Natural killer cell (primary cell): ENCODE measurements around the gene ZMIZ2. TPM values are rescaled to one million over a fixed set of nuclear protein-coding genes. Genes with fewer than 3 reads are reported as not detected.

Source experiments
- ATAC-seq, 3 donors: fragments of 150-1000 bp in 2 of 3; fragments of 200-7000 bp in 1 of 3; cut with Tn5 transposase; 1 replicate in 1 of 3; 2 replicates in 2 of 3; pipeline ENCODE4 v1.10.0; 2021; ENCODE audit warnings: mild to moderate bottlenecking in 2 of 3, moderate library complexity in 2 of 3
- DNase-seq, 2 donors: peaks; one replicate each; pipeline versions ENCODE4 v3.0.0 to v3.0.0-alpha.2; 2013 to 2021; ENCODE audit warnings: mixed read lengths in 1 of 2
- H3K27ac ChIP-seq: one replicate; pipeline ENCODE4 v1.5.1; 2013; ENCODE audit warnings: mild to moderate bottlenecking, low read length
- H3K27me3 ChIP-seq: one replicate; pipeline ENCODE4 v1.6.1; 2013; ENCODE audit warnings: low read length; ENCODE audit not compliant: control insufficient read depth, insufficient read depth
- H3K36me3 ChIP-seq: one replicate; pipeline ENCODE4 v1.6.1; 2013; ENCODE audit warnings: low read length; ENCODE audit not compliant: control insufficient read depth, insufficient read depth
- H3K4me1 ChIP-seq: one replicate; pipeline ENCODE4 v1.6.1; 2013; ENCODE audit warnings: low read length; ENCODE audit not compliant: control insufficient read depth, insufficient read depth
- H3K4me3 ChIP-seq: one replicate; pipeline ENCODE4 v1.5.1; 2013; ENCODE audit warnings: low read length
- H3K9me3 ChIP-seq: one replicate; pipeline ENCODE4 v1.6.1; 2013; ENCODE audit warnings: low read length; ENCODE audit not compliant: control insufficient read depth, insufficient read depth
- H3K27ac Mint-ChIP-seq, 2 donors: one replicate each; pipeline ENCODE4 v1.8.0; 2022; ENCODE audit warnings: mild to moderate bottlenecking in 2 of 2, mixed read lengths in 2 of 2, moderate library complexity in 1 of 2
- H3K27me3 Mint-ChIP-seq, 2 donors: one replicate each; pipeline ENCODE4 v1.8.0; 2022; ENCODE audit warnings: low read depth in 2 of 2, mixed read lengths in 2 of 2
- H3K36me3 Mint-ChIP-seq: one replicate; pipeline ENCODE4 v1.8.0; 2022; ENCODE audit warnings: mixed read lengths
- H3K4me1 Mint-ChIP-seq, 2 donors: one replicate each; pipeline ENCODE4 v1.8.0; 2022; ENCODE audit warnings: mixed read lengths in 2 of 2
- H3K4me3 Mint-ChIP-seq: one replicate; pipeline ENCODE4 v1.8.0; 2022; ENCODE audit warnings: mild to moderate bottlenecking, moderate library complexity, mixed read lengths
- H3K9me3 Mint-ChIP-seq, 2 donors: one replicate each; pipeline ENCODE4 v1.8.0; 2022; ENCODE audit warnings: mixed read lengths in 2 of 2
- CTCF ChIP-seq: fragments of 200-600 bp; IDR thresholded peaks from one replicate; pipeline ENCODE4 v1.8.0; 2022; ENCODE audit warnings: antibody characterized with exemption
- WGBS: methylation state at CpG from one replicate; pipeline ENCODE4 v1.1.7; 2013; ENCODE audit warnings: missing lambda C conversion rate; ENCODE audit not compliant: insufficient coverage; 5-methylcytosine and 5-hydroxymethylcytosine counted together
- intact Hi-C: fragments of 100-400 bp; cut with micrococcal nuclease; formaldehyde crosslinking; loops from one replicate; pipeline ENCODE4 v1.14.2; 2022
- total RNA-seq, 4 donors: library from RNA; stranded (reverse); fragments of 120-200 nt in 1 of 4; gene quantifications; one replicate each; pipeline versions ENCODE4 v1.2.3 to v1.2.4, GENCODE V29; 2013 to 2022

Gene ZMIZ2
- total RNA-seq, 3 donors from 2014 or later (not counting 1 experiment from before 2014, with no cell fraction given), result 152 to 170 (median 167) TPM

GRCh38 chr7:44743750-44744149 is 4.9 kb upstream of the ZMIZ2 start:
- Histone ChIP-seq H3K4me3 (no peak overlapping the region), H3K27ac (no peak overlapping the region), H3K9me3 (no peaks in the 10 kb centered on the region), H3K27me3 (no peaks in the 10 kb centered on the region), H3K4me1 (no peaks in the 10 kb centered on the region), H3K36me3 (no peaks in the 10 kb centered on the region)
- no peak for TF ChIP-seq CTCF
- Mint-ChIP-seq H3K9me3 (no peaks in the 10 kb centered on the region), H3K4me3 (no peak overlapping the region), H3K27me3 (no peaks in the 10 kb centered on the region), H3K27ac (no peak overlapping the region), H3K36me3 (no peaks in the 10 kb centered on the region), H3K4me1 (peaks cover 7 to 17% of the 10 kb centered on the region in 2 donors)
- 100% methylated on average over 1 of the region's 1 CpG for WGBS
- ATAC-seq, result no peak
- intact Hi-C loops, result loop anchor here (10.0 kb wide), 1 partner anchor 109 kb away; no protein-coding TSS in a partner anchor
- no peak for DNase-seq

- Histone ChIP-seq H3K4me1 (peaks cover 36% of the 10 kb centered on the region), H3K9me3 (no peaks in the 10 kb centered on the region), H3K36me3 (no peaks in the 10 kb centered on the region), H3K4me3 (peak overlapping the region; percentile 78), H3K27me3 (no peaks in the 10 kb centered on the region), H3K27ac (peak overlapping the region; percentile 65)
- peak in 1 of 2 donors; percentile 48 for DNase-seq
- Mint-ChIP-seq H3K4me3 (peak overlapping the region; percentile 94), H3K27ac (peak overlapping the region; percentile 85 to 96), H3K27me3 (no peaks in the 10 kb centered on the region), H3K36me3 (no peaks in the 10 kb centered on the region), H3K9me3 (no peaks in the 10 kb centered on the region), H3K4me1 (peaks cover 37 to 47% of the 10 kb centered on the region in 2 donors)
- 1% methylated on average over 60 of the region's 60 CpGs for WGBS
- intact Hi-C loops, result loop anchor here (1.0 to 10.0 kb wide), 4 partner anchors 48 to 167 kb away; partner anchors contain the start of genes H2AZ2 and TMED4
- ATAC-seq, result no peak
- TF ChIP-seq CTCF, result no peak
Measured at GRCh38 chr7:44748948-44749731, 493 bp downstream of the ZMIZ2 start.

- H3K9me3 ChIP-seq, result no peaks in the 10 kb centered on the region
- peak overlapping the region; percentile 64 for H3K27ac ChIP-seq
- H3K36me3 Mint-ChIP-seq, result no peaks in the 10 kb centered on the region
- peaks cover 44% of the 10 kb centered on the region for H3K4me1 ChIP-seq
- no peaks in the 10 kb centered on the region for H3K36me3 ChIP-seq
- H3K4me3 Mint-ChIP-seq, result peak overlapping the region; percentile 94
- intact Hi-C loops, result loop anchor here (5.0 to 10.0 kb wide), 3 partner anchors 97 to 168 kb away; partner anchors contain the start of genes H2AZ2 and TMED4
- no peaks in the 10 kb centered on the region for H3K27me3 ChIP-seq
- DNase-seq, result peak in 1 of 2 donors; percentile 22
- H3K9me3 Mint-ChIP-seq, result no peaks in the 10 kb centered on the region
- WGBS, result 92% methylated on average over 2 of the region's 2 CpGs
- TF ChIP-seq CTCF, result no peak
- H3K4me3 ChIP-seq, result no peak overlapping the region
- H3K27me3 Mint-ChIP-seq, result no peaks in the 10 kb centered on the region
- peak overlapping the region; percentile 85 to 96 for H3K27ac Mint-ChIP-seq
- no peak for ATAC-seq
- H3K4me1 Mint-ChIP-seq, result peaks cover 37 to 55% of the 10 kb centered on the region in 2 donors
Measured at GRCh38 chr7:44749992-44750391, 1.3 kb downstream of the ZMIZ2 start.
